ENCODE data around the gene SMAP1. TPM values are rescaled to one million over a fixed set of nuclear protein-coding genes. Genes with fewer than 3 reads are reported as not detected.

The SMAP1 gene
- total RNA-seq, 1 donor, result 32.4 TPM

DNA sequence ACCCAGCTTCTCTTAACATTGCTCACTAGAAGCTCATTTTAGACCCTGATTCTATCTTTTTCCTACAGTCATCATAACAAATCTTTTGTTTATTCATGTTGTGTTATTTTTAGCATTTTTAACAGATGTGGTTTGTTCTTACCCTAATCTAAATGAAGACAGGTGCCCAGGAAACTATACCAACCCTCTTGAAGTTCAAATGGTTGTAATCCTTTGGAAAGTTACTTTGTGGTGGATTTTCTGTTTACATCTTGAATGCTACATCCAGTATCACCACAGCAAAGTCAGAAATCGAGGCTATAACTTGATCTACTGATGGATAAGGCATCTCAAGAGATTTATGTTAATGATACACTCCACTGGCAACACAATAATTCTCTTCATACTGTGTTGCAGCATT, 26.2 kb downstream of the SMAP1 start:
- TF ChIP-seq, protein P1, sequence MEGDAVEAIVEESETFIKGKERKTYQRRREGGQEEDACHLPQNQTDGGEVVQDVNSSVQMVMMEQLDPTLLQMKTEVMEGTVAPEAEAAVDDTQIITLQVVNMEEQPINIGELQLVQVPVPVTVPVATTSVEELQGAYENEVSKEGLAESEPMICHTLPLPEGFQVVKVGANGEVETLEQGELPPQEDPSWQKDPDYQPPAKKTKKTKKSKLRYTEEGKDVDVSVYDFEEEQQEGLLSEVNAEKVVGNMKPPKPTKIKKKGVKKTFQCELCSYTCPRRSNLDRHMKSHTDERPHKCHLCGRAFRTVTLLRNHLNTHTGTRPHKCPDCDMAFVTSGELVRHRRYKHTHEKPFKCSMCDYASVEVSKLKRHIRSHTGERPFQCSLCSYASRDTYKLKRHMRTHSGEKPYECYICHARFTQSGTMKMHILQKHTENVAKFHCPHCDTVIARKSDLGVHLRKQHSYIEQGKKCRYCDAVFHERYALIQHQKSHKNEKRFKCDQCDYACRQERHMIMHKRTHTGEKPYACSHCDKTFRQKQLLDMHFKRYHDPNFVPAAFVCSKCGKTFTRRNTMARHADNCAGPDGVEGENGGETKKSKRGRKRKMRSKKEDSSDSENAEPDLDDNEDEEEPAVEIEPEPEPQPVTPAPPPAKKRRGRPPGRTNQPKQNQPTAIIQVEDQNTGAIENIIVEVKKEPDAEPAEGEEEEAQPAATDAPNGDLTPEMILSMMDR (IDR thresholded peaks at IDR 0.05; ENCODE audit: insufficient read depth, low read length), result no peak
- no peak overlapping the region for H3K4me3 ChIP-seq (ENCODE audit: low read depth, low read length)

DNA sequence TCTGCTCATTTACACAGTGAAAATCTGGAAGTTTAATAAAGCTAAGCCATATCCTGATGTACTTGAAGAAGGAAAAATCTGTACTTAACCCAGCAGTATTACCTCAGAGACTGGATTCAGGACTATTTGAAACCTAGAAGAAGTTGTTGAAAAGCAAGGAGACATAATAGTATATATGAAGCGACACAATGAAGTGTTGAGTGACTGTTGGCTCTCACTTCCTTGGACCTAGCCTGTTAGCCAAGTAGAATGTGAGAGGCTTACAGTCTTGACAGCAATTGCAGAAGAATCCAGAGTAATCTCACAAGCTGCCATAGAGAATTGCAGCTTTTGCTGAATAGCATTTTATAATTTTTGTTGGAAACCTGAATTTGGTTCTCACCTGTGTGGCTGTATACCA, 26.7 kb downstream of the SMAP1 start:
- H3K4me3 ChIP-seq (ENCODE audit: low read depth, low read length), result no peak overlapping the region
- DNase-seq (ENCODE audit: low read depth), result no peak
- TF ChIP-seq, protein P1 (IDR thresholded peaks at IDR 0.05; ENCODE audit: insufficient read depth, low read length), result no peak

More for the DNA sequence above, 26.2 kb downstream of the SMAP1 start:
- no peak for DNase-seq (ENCODE audit: low read depth)

DNA sequence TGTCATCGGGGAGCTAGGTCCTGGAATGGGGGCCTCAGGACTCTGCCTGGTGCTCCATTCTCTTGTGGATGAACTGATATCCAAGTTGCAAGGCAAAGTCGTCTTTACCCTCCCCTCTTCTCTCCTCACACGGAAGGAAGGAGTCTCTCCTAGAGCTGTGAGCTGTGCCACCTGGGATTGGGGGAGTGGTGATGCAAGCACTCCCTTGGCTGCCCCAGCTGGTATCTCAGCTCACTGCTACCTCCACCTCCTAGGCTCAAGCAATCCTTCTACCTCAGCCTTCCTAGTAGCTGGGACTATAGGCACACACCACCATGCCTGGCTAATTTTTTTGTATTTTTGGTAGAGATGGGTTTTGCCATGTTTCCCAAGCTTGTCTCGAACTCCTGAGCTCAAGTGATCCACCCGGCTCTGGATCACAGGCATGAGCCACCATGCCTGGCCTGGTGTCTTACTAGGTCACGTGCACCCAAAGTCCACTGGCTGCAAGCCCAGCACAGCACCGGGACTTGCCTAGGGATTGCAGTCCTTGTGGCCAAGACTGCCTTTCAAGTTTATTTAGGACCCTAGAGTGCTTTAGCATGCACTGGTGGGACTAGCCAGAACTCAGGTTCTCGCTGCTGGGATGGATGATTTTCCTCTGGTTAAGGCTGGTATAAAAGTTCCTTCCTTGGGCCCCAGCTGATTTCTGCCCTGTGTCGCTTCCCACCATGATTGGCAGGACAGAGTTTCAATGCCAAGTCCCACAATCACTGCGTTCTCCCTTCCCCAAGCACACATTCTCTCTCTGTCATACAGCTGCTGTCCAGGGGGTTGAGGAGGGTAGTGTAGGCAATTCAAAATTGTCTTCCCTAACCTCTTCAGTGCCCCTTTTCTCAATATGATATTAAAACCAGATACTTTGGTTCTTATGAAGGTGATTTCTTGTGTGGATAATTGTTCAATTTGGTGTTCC, 33.5 kb downstream of the SMAP1 start:
- no peak overlapping the region for H3K4me3 ChIP-seq (ENCODE audit: low read depth, low read length)
- no peak for DNase-seq (ENCODE audit: low read depth)
- TF ChIP-seq, protein P1 (IDR thresholded peaks at IDR 0.05; ENCODE audit: insufficient read depth, low read length), result no peak

DNA sequence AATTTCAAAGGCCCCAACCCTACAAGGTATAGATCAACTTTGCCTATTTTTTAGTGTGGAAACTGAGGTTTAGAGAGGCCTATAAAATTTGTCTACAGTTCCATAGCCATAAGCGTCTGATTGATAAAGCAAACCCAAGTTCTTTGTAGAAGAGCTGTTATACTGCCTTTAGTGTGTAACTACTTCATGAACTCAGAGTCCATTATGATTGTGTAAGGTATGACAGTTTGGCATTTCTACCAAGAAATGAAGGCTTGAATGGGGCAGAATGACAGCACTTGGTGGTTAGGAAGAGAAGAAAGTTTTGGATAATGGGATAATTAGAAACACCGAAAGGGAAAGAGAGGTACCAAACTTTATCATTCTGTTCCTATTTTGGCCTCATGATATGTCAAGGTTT, 38.1 kb downstream of the SMAP1 start:
- no peak for DNase-seq (ENCODE audit: low read depth)
- no peak overlapping the region for H3K4me3 ChIP-seq (ENCODE audit: low read depth, low read length)
- TF ChIP-seq, protein P1 (IDR thresholded peaks at IDR 0.05; ENCODE audit: insufficient read depth, low read length), result no peak

DNA sequence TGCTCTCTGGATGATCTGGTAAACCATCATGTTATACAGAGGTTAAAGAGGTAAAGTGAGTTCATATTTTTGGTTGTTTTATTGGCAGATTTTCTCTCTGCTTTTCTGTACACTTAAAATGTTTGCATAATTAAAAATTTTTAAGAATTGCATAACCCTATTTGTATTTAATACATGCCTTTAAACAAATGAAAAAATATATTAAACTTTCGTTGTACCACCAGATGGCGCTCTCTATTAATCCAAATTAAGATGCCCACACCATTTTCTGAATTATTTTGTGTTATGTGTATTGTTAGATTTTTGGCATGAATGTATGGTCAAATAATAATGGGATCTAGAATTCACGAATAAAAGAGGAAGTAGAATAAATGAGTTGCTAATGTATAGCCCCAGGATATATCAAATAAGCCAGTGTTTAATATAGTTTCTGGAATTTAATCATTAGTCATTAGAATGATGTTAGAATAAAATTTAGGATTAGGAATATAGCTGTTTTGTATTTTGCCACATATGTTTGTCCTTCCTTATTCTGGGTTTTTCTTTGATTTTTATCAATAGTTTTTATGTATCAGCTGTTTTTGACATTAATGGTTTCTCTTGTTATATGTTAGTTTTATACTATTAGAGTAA, 38.9 kb downstream of the SMAP1 start:
- TF ChIP-seq, protein P1 (IDR thresholded peaks at IDR 0.05; ENCODE audit: insufficient read depth, low read length), result peak; percentile 43
- no peak overlapping the region for H3K4me3 ChIP-seq (ENCODE audit: low read depth, low read length)
- peak; percentile 78 for DNase-seq (ENCODE audit: low read depth)

DNA sequence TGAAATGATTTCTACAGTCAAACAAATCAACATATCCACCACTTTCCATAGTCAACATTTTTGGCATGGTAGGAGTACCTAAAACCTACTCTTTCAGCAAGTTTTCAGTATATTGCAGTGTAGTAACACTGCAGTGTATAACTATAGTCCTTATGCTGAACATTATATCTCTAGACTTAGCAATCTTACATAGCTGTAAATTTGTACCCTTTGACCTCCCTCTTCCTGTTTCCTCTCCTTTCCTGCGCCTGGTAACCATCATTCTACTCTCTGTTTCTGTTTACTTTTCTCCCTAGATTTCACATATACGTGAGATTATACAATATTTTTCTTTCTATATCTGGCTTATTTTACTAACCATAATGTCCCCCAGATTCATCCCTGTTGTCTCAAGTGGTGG, 40.2 kb downstream of the SMAP1 start:
- TF ChIP-seq, protein P1 (IDR thresholded peaks at IDR 0.05; ENCODE audit: insufficient read depth, low read length), result no peak
- DNase-seq (ENCODE audit: low read depth), result no peak
- no peak overlapping the region for H3K4me3 ChIP-seq (ENCODE audit: low read depth, low read length)
